ENCODE measurements around the gene GLB1L2. TPM values are rescaled to one million over a fixed set of nuclear protein-coding genes. Genes with fewer than 3 reads are reported as not detected.

GLB1L2 gene
- total and polyA plus RNA-seq, 2 experiments from 2014 or later, result 3.3 to 12.3 TPM

- DNase-seq (ENCODE audit: low spot score), result no peak
- Histone ChIP-seq H3K4me2 (no peak overlapping the region), H3K27ac (ENCODE audit: low read depth) (no peak overlapping the region), H3K4me1 (ENCODE audit: insufficient read depth) (no peaks in the 10 kb centered on the region), H3K36me3 (ENCODE audit: insufficient read depth) (peaks cover 18% of the 10 kb centered on the region), H3K27me3 (ENCODE audit: insufficient read depth) (no peaks in the 10 kb centered on the region), H2AFZ (no peak overlapping the region), H3K9me2 (ENCODE audit: insufficient read depth) (no peaks in the 10 kb centered on the region), H3F3A (replicated peaks; ENCODE audit: low read depth) (no peaks in the 10 kb centered on the region), H3K4me3 (no peak overlapping the region), H4K20me1 (replicated peaks; ENCODE audit: insufficient read depth) (no peaks in the 10 kb centered on the region), H3K79me2 (replicated peaks; ENCODE audit: insufficient read depth) (no peaks in the 10 kb centered on the region)
- Mint-ChIP-seq H3K36me3 (ENCODE audit: low read depth) (peaks cover 66% of the 10 kb centered on the region), H3K27ac (no peak overlapping the region), H3K4me1 (peaks cover 6% of the 10 kb centered on the region), H3K9me3 (no peaks in the 10 kb centered on the region), H3K4me3 (no peak overlapping the region), H3K27me3 (ENCODE audit: insufficient read depth, low read depth, poor library complexity) (peaks cover 9% of the 10 kb centered on the region)
- TF ChIP-seq POLR2AphosphoS5 (IDR thresholded peaks at IDR 0.05; ENCODE audit: low read depth) (no peak), ZNF114 (CRISPR knock-in tag; IDR thresholded peaks at IDR 0.05) (no peak), ETS1 (IDR thresholded peaks at IDR 0.05) (no peak), ZNF462 (CRISPR knock-in tag; IDR thresholded peaks at IDR 0.05) (no peak), ZNF331 (CRISPR knock-in tag; IDR thresholded peaks at IDR 0.05; ENCODE audit: low read depth) (no peak), EZH2phosphoT487 (IDR thresholded peaks at IDR 0.05; ENCODE audit: unreplicated experiment) (no peak), STAT1 (IDR thresholded peaks at IDR 0.05; ENCODE audit: unreplicated experiment) (no peak), NANOG (IDR thresholded peaks at IDR 0.05; ENCODE audit: borderline replicate concordance) (no peak), EZH2 (IDR thresholded peaks at IDR 0.05; ENCODE audit: low read depth, unreplicated experiment) (no peak), CREB1 (CRISPR knock-in tag; IDR thresholded peaks at IDR 0.05; ENCODE audit: low read depth) (no peak), CTCF (conservative IDR thresholded peaks at IDR 0.05; ENCODE audit: low read depth in 2 of 2) (no peak), REST (IDR thresholded peaks at IDR 0.05; ENCODE audit: unreplicated experiment) (no peak), JUNB (IDR thresholded peaks at IDR 0.05; ENCODE audit: unreplicated experiment) (no peak)
- ATAC-seq, result no peak
These were observed 37.1 kb upstream of the GLB1L2 start for GRCh38 chr11:134294664-134295063.

Data from GM23338 (cell line).